ENCODE results near the gene NISCH. TPM values are rescaled to one million over a fixed set of nuclear protein-coding genes. Genes with fewer than 3 reads are reported as not detected.

NISCH gene
- total RNA-seq, 1 experiment from 2014 or later: 60.4 TPM

DNA sequence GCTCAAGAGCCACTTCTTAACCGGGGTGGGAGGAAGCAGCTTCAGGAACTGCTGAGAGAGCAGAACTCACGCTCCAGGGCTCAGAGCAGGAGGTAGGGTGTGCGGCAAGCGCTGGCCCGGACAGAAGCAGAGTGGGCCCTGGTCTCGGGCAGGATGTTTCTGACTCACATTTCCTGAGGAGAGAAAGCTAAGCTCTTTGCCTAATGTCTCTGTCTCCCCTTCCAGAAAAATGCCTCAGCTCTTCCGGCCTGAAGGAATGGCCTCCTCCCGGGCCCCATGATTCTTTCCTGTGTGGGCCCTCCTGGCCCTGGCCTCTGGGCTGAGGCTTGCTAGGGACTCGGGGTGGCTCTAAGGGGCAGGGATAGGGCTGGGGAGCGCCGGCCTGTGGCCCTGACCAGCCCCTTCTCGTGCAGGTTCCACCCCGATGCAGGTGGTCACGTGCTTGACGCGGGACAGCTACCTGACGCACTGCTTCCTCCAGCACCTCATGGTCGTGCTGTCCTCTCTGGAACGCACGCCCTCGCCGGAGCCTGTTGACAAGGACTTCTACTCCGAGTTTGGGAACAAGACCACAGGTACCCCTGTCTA lies 35.6 kb downstream of the NISCH start:
- H3K36me3 ChIP-seq (ENCODE audit: low read depth, low read length): peaks cover 19% of the 10 kb centered on the region

DNA sequence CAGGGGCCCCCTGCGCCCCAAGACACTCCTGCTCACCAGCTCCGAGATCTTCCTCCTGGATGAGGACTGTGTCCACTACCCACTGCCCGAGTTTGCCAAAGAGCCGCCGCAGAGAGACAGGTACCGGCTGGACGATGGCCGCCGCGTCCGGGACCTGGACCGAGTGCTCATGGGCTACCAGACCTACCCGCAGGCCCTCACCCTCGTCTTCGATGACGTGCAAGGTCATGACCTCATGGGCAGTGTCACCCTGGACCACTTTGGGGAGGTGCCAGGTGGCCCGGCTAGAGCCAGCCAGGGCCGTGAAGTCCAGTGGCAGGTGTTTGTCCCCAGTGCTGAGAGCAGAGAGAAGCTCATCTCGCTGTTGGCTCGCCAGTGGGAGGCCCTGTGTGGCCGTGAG lies 36.7 kb downstream of the NISCH start:
- Histone ChIP-seq H3K9me2 (replicated peaks; ENCODE audit: low read length) (no peaks in the 10 kb centered on the region), H4K20me1 (ENCODE audit: low read length) (no peaks in the 10 kb centered on the region), H3K4me2 (ENCODE audit: low read length) (no peak overlapping the region), H3K27me3 (ENCODE audit: low read length) (no peaks in the 10 kb centered on the region), H3K9ac (ENCODE audit: low read length) (no peak overlapping the region), H3K79me2 (ENCODE audit: low read length) (no peaks in the 10 kb centered on the region), H2AFZ (ENCODE audit: low read length) (no peak overlapping the region), H3K4me1 (ENCODE audit: insufficient read depth, low read length) (no peaks in the 10 kb centered on the region), H3K27ac (ENCODE audit: low read length) (no peak overlapping the region), H3K4me3 (ENCODE audit: low read length) (no peak overlapping the region), H3F3A (ENCODE audit: low read length, unreplicated experiment) (no peaks in the 10 kb centered on the region), H3K9me3 (ENCODE audit: low read length) (no peaks in the 10 kb centered on the region), H3K36me3 (ENCODE audit: low read depth, low read length) (peaks cover 13% of the 10 kb centered on the region; the same call in 1 of the 2 replicates)
- ATAC-seq (no peak), DNase-seq (no peak)
- ChIA-PET CTCF (no interaction called here), POLR2A (ENCODE audit: unreplicated experiment) (no interaction called here)
- intact Hi-C loops (cut with micrococcal nuclease): no loop called here
- no TSS peak for BruUV-seq (replicated peaks)
- TF ChIP-seq EZH2phosphoT487 (IDR thresholded peaks at IDR 0.05; ENCODE audit: borderline replicate concordance, low read length): no peak

More for the DNA sequence above, 35.6 kb downstream of the NISCH start:
- H3F3A ChIP-seq (ENCODE audit: low read length, unreplicated experiment): no peaks in the 10 kb centered on the region
- no peak overlapping the region for H2AFZ ChIP-seq (ENCODE audit: low read length)
- H3K9ac ChIP-seq (ENCODE audit: low read length): no peak overlapping the region
- ChIA-PET POLR2A (ENCODE audit: unreplicated experiment) (no interaction called here), CTCF (no interaction called here)
- H3K27me3 ChIP-seq (ENCODE audit: low read length): no peaks in the 10 kb centered on the region
- no peak for TF ChIP-seq EZH2phosphoT487 (IDR thresholded peaks at IDR 0.05; ENCODE audit: borderline replicate concordance, low read length)
- no peak for TF ChIP-seq EZH2 (IDR thresholded peaks at IDR 0.05; ENCODE audit: low read length, unreplicated experiment)
- no peak for TF ChIP-seq CTCF (conservative IDR thresholded peaks at IDR 0.05; ENCODE audit: low read depth, low read length)
- no peaks in the 10 kb centered on the region for H3K9me2 ChIP-seq (replicated peaks; ENCODE audit: low read length)
- intact Hi-C loops (cut with micrococcal nuclease): no loop called here
- no peaks in the 10 kb centered on the region for H3K79me2 ChIP-seq (ENCODE audit: low read length)
- no peak overlapping the region for H3K4me3 ChIP-seq (ENCODE audit: low read length)
- H3K4me1 ChIP-seq (ENCODE audit: insufficient read depth, low read length): no peaks in the 10 kb centered on the region
- no peaks in the 10 kb centered on the region for H4K20me1 ChIP-seq (ENCODE audit: low read length)
- BruUV-seq (replicated peaks): no TSS peak
- ATAC-seq: no peak; the same call in 1 of the 2 replicates
- DNase-seq: no peak
- H3K4me2 ChIP-seq (ENCODE audit: low read length): no peak overlapping the region
- H3K9me3 ChIP-seq (ENCODE audit: low read length): no peaks in the 10 kb centered on the region
- no peak overlapping the region for H3K27ac ChIP-seq (ENCODE audit: low read length)

GRCh38 chr3:52493232-52494017 lies 38.0 kb downstream of the NISCH start:
- no peaks in the 10 kb centered on the region for H3K9me2 ChIP-seq (replicated peaks; ENCODE audit: low read length)
- CTCF ChIA-PET: no interaction called here
- BruUV-seq (replicated peaks): no TSS peak
- no peaks in the 10 kb centered on the region for H4K20me1 ChIP-seq (ENCODE audit: low read length)
- intact Hi-C loops (cut with micrococcal nuclease): no loop called here
- H3K27ac ChIP-seq (ENCODE audit: low read length): no peak overlapping the region
- no peak for TF ChIP-seq EZH2phosphoT487 (IDR thresholded peaks at IDR 0.05; ENCODE audit: borderline replicate concordance, low read length)
- no peak for TF ChIP-seq EZH2 (IDR thresholded peaks at IDR 0.05; ENCODE audit: low read length, unreplicated experiment)
- TF ChIP-seq CTCF (conservative IDR thresholded peaks at IDR 0.05; ENCODE audit: low read depth, low read length): no peak
- H3K9ac ChIP-seq (ENCODE audit: low read length): no peak overlapping the region
- DNase-seq: no peak
- peak; percentile 25; the same call in 1 of the 2 replicates for ATAC-seq
- H2AFZ ChIP-seq (ENCODE audit: low read length): no peak overlapping the region
- H3K4me2 ChIP-seq (ENCODE audit: low read length): no peak overlapping the region
- H3K4me3 ChIP-seq (ENCODE audit: low read length): no peak overlapping the region
- no peaks in the 10 kb centered on the region for H3K4me1 ChIP-seq (ENCODE audit: insufficient read depth, low read length)
- no peaks in the 10 kb centered on the region for H3F3A ChIP-seq (ENCODE audit: low read length, unreplicated experiment)
- no peaks in the 10 kb centered on the region for H3K9me3 ChIP-seq (ENCODE audit: low read length)
- H3K27me3 ChIP-seq (ENCODE audit: low read length): no peaks in the 10 kb centered on the region
- H3K36me3 ChIP-seq (ENCODE audit: low read depth, low read length): peaks cover 12% of the 10 kb centered on the region; the same call in 1 of the 2 replicates
- H3K79me2 ChIP-seq (ENCODE audit: low read length): no peaks in the 10 kb centered on the region
- POLR2A ChIA-PET (ENCODE audit: unreplicated experiment): no interaction called here

All from PC-3 (cell line).